Endothelial cell of umbilical vein (primary cell): Measurements from ENCODE around the gene RFPL1.

ENCODE experiments used
- EZH2 ChIP-seq: IDR thresholded peaks from 2 replicates; pipeline ENCODE4 v1.6.1; 2012; ENCODE audit warnings: borderline replicate concordance, low read depth, mild to moderate bottlenecking, moderate library complexity, low read length, inconsistent platforms; ENCODE audit not compliant: severe bottlenecking
- FOS ChIP-seq: IDR thresholded peaks from 2 replicates; pipeline ENCODE4 v1.6.1; 2011; ENCODE audit warnings: mild to moderate bottlenecking, low read length, moderate library complexity, borderline replicate concordance; ENCODE audit not compliant: insufficient read depth
- JUN ChIP-seq: IDR thresholded peaks from 2 replicates; pipeline ENCODE4 v1.6.1; 2011; ENCODE audit warnings: borderline replicate concordance, low read depth; ENCODE audit not compliant: insufficient read length, insufficient read depth
- POLR2A ChIP-seq: IDR thresholded peaks from 2 replicates; pipeline ENCODE4 v1.6.1; 2012; ENCODE audit warnings: low read depth, mild to moderate bottlenecking, control low read depth, low read length
- POLR2AphosphoS5 ChIP-seq: IDR thresholded peaks from 2 replicates; pipeline ENCODE4 v1.6.1; 2012; ENCODE audit warnings: low read depth, mild to moderate bottlenecking, control low read depth, low read length, moderate library complexity; ENCODE audit not compliant: insufficient read depth
- TF ChIP-seq, protein P1 (sequence below), 2 donors: IDR thresholded peaks; 1 replicate in 1 of 2; 2 replicates in 1 of 2; pipeline ENCODE4 v1.5.1; 2011; ENCODE audit warnings: low read length in 2 of 2, mild to moderate bottlenecking in 2 of 2, moderate library complexity in 2 of 2, control low read depth in 1 of 2, inconsistent platforms in 1 of 2, low read depth in 1 of 2; ENCODE audit not compliant: insufficient read depth in 1 of 2; ENCODE audit errors: extremely low read depth in 1 of 2

DNA sequence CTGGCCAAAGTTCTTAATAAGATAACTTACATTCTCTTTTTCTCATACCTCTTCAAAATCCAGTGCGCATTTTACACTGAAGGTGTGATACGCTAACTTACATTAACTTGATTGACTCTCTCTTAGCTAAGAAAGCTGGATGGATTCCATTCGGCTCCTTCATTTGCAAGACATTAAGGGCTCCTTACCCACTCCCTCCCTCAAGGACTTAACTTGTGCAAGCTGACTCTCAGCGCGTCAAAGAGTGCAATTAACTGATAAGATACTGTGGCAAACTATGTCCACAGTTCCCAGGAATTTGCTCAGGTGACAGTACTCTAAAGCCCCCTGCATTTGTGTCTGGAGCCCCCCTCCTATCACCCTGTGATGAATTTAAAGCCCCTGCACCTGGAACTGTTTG is 6.4 kb upstream of the RFPL1 start:
- no peak for TF ChIP-seq POLR2A
- TF ChIP-seq, protein P1, sequence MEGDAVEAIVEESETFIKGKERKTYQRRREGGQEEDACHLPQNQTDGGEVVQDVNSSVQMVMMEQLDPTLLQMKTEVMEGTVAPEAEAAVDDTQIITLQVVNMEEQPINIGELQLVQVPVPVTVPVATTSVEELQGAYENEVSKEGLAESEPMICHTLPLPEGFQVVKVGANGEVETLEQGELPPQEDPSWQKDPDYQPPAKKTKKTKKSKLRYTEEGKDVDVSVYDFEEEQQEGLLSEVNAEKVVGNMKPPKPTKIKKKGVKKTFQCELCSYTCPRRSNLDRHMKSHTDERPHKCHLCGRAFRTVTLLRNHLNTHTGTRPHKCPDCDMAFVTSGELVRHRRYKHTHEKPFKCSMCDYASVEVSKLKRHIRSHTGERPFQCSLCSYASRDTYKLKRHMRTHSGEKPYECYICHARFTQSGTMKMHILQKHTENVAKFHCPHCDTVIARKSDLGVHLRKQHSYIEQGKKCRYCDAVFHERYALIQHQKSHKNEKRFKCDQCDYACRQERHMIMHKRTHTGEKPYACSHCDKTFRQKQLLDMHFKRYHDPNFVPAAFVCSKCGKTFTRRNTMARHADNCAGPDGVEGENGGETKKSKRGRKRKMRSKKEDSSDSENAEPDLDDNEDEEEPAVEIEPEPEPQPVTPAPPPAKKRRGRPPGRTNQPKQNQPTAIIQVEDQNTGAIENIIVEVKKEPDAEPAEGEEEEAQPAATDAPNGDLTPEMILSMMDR (IDR thresholded peaks at IDR 0.05; ENCODE audit: extremely low read depth in 1 of 2, insufficient read depth in 1 of 2, low read depth in 1 of 2, low read length in 2 of 2): no peak
- no peak for TF ChIP-seq FOS
- TF ChIP-seq POLR2AphosphoS5: no peak
- no peak for TF ChIP-seq JUN
- TF ChIP-seq EZH2: no peak
